OCI-LY7 (cell line): ENCODE data around the gene PGAP1. TPM values are rescaled to one million over a fixed set of nuclear protein-coding genes. Genes with fewer than 3 reads are reported as not detected.

Experiments used
- BruUV-seq: library from RNA; stranded (reverse); fragments of 400-500 nt; replicated peaks from 2 replicates; lab custom pipeline; 2021; lab: Mats Ljungman, UMichigan
- CTCF ChIA-PET: fragments of 300-600 bp; sonication (Branson Sonifier 250); formaldehyde crosslinking; loops from one replicate; lab custom pipeline; 2022; ENCODE audit warnings: antibody characterized with exemption; ENCODE audit not compliant: unreplicated experiment; lab: Charles Lee
- POLR2A ChIA-PET: fragments of 300-600 bp; sonication (Branson Sonifier 250); formaldehyde crosslinking; loops from one replicate; lab custom pipeline; 2022; ENCODE audit warnings: antibody characterized with exemption; lab: Charles Lee
- DNase-seq: peaks from one replicate; pipeline ENCODE4 v3.0.0-alpha.2; 2015; ENCODE audit warnings: low spot score
- H2AFZ ChIP-seq: fragments of 200-600 bp; sonication (generic), shearing (Covaris generic); 2 replicates; pipeline ENCODE4 v1.6.1; 2014; ENCODE audit warnings: mild to moderate bottlenecking, antibody characterized with exemption, low read length, moderate library complexity
- H3K27ac ChIP-seq: fragments of 200-600 bp; sonication (generic); 2 replicates; pipeline ENCODE4 v1.5.1; 2014; ENCODE audit warnings: mixed run types, low read depth, mild to moderate bottlenecking, moderate library complexity, low read length, inconsistent platforms; ENCODE audit not compliant: poor library complexity, severe bottlenecking
- H3K36me3 ChIP-seq: fragments of 200-600 bp; sonication (generic); 2 replicates; pipeline ENCODE4 v1.6.1; 2014; ENCODE audit warnings: mild to moderate bottlenecking, antibody characterized with exemption, low read length, moderate library complexity, mixed read lengths; ENCODE audit not compliant: insufficient read depth
- H3K4me1 ChIP-seq: fragments of 200-600 bp; sonication (generic); 2 replicates; pipeline ENCODE4 v1.5.1; 2014; ENCODE audit warnings: mild to moderate bottlenecking, low read length; ENCODE audit not compliant: insufficient read depth, poor library complexity, severe bottlenecking
- H3K4me2 ChIP-seq: fragments of 200-600 bp; sonication (generic); 2 replicates; pipeline ENCODE4 v1.6.1; 2014; ENCODE audit warnings: mild to moderate bottlenecking, low read length
- H3K4me3 ChIP-seq: fragments of 200-600 bp; sonication (generic); 2 replicates; pipeline ENCODE4 v1.5.1; 2014; ENCODE audit warnings: mild to moderate bottlenecking, low read depth, low read length; ENCODE audit not compliant: poor library complexity, severe bottlenecking
- H3K79me2 ChIP-seq: fragments of 200-600 bp; sonication (generic); 2 replicates; pipeline ENCODE4 v1.6.1; 2016; ENCODE audit warnings: low read depth, mild to moderate bottlenecking, low read length, moderate library complexity, mixed read lengths; ENCODE audit not compliant: insufficient read depth
- H3K9me2 ChIP-seq: fragments of 200-600 bp; sonication (generic); 2 replicates; pipeline ENCODE4 v1.6.1; 2016; ENCODE audit warnings: mild to moderate bottlenecking, low read length, mixed read lengths; ENCODE audit not compliant: insufficient read depth
- H3K9me3 ChIP-seq: fragments of 200-600 bp; sonication (generic); 2 replicates; pipeline ENCODE4 v1.6.1; 2014; ENCODE audit warnings: mild to moderate bottlenecking, mixed run types, low read length, mixed read lengths
- H4K20me1 ChIP-seq: fragments of 200-600 bp; sonication (generic); 2 replicates; pipeline ENCODE4 v1.6.1; 2014; ENCODE audit warnings: mild to moderate bottlenecking, antibody characterized with exemption, low read length, moderate library complexity, mixed read lengths; ENCODE audit not compliant: insufficient read depth
- CTCF ChIP-seq: fragments of 200-600 bp; sonication (generic); conservative IDR thresholded peaks from 2 replicates; pipeline ENCODE4 v1.5.1; 2014; ENCODE audit warnings: mild to moderate bottlenecking, antibody characterized with exemption, low read length, moderate library complexity, mixed read lengths
- EZH2phosphoT487 ChIP-seq: fragments of 200-600 bp; sonication (generic); IDR thresholded peaks from 2 replicates; pipeline ENCODE4 v1.6.1; 2018; ENCODE audit warnings: low read depth, borderline replicate concordance, mild to moderate bottlenecking, mixed run types, antibody characterized with exemption, low read length, moderate library complexity, mixed read lengths
- intact Hi-C: fragments of 100-400 bp; cut with micrococcal nuclease; formaldehyde crosslinking; loops from one replicate; pipeline ENCODE4 v1.10.0; 2022; ENCODE audit not compliant: unreplicated experiment
- total RNA-seq, 2 experiments: library from RNA; depleted of rRNA in 1 of 2; stranded (reverse); fragments of >200 nt in 1 of 2; shearing (Covaris generic) in 1 of 2; gene quantifications; 2 replicates each; pipeline ENCODE4 v1.2.3, GENCODE V29; 2014 to 2022

Gene PGAP1
- total RNA-seq, 2 experiments from 2014 or later, result 0.54 to 1.9 TPM

GRCh38 chr2:196798980-196799379 lies 127.5 kb downstream of the PGAP1 start:
- H3K4me3 ChIP-seq, result peak overlapping the region; percentile 90
- no peaks in the 10 kb centered on the region for H3K9me3 ChIP-seq
- peak overlapping the region; percentile 92 for H2AFZ ChIP-seq
- H3K27ac ChIP-seq, result peak overlapping the region; percentile 37
- peaks cover 4% of the 10 kb centered on the region; the same call in 1 of the 2 replicates for H4K20me1 ChIP-seq
- peaks cover 13% of the 10 kb centered on the region for H3K4me1 ChIP-seq
- peaks cover 20% of the 10 kb centered on the region for H3K79me2 ChIP-seq
- H3K36me3 ChIP-seq, result peaks cover 32% of the 10 kb centered on the region
- no peak for DNase-seq
- POLR2A ChIA-PET, result interaction anchor here (0.6 to 1.6 kb wide), 13 partner anchors 8 to 652 kb away, joined by 3 to 12 read pairs (median 3); partner anchors contain the start of gene C2orf66
- intact Hi-C loops, result loop anchor here (1.0 kb wide), 1 partner anchor 126 kb away; no protein-coding TSS in a partner anchor
- CTCF ChIA-PET, result interaction anchor here (0.7 to 1.2 kb wide), 4 partner anchors 9 to 122 kb away, joined by 3 to 4 read pairs (median 3); no protein-coding TSS in a partner anchor
- H3K4me2 ChIP-seq, result peak overlapping the region; percentile 83
- 0 out of 2 replicates have a peak, but pooled peaks cover 7% of the 10 kb centered on the region for H3K9me2 ChIP-seq
- no peak for TF ChIP-seq EZH2phosphoT487
- no peak for TF ChIP-seq CTCF
- BruUV-seq, result TSS peak; percentile 84

- H3K36me3 ChIP-seq, result peaks cover 93% of the 10 kb centered on the region
- H3K4me2 ChIP-seq, result no peak overlapping the region
- BruUV-seq, result no TSS peak
- intact Hi-C loops, result no loop called here
- DNase-seq, result no peak
- H4K20me1 ChIP-seq, result peaks cover 4% of the 10 kb centered on the region; the same call in 1 of the 2 replicates
- H3K27ac ChIP-seq, result no peak overlapping the region
- POLR2A ChIA-PET, result interaction anchor here (1.0 to 1.1 kb wide), 2 partner anchors 9 to 23 kb away, joined by 3 read pairs; no protein-coding TSS in a partner anchor
- H3K9me2 ChIP-seq, result no peaks in the 10 kb centered on the region
- H3K9me3 ChIP-seq, result no peaks in the 10 kb centered on the region
- H3K4me3 ChIP-seq, result no peak overlapping the region
- TF ChIP-seq CTCF (no peak), EZH2phosphoT487 (no peak)
- H2AFZ ChIP-seq, result no peak overlapping the region
- CTCF ChIA-PET, result no interaction called here
- peaks cover 5% of the 10 kb centered on the region for H3K79me2 ChIP-seq
- peaks cover 5% of the 10 kb centered on the region for H3K4me1 ChIP-seq
These were observed 133.6 kb downstream of the PGAP1 start for GRCh38 chr2:196792865-196793264.

GRCh38 chr2:196783431-196784094 lies 142.9 kb downstream of the PGAP1 start:
- no peaks in the 10 kb centered on the region for H3K9me3 ChIP-seq
- no peak overlapping the region for H3K27ac ChIP-seq
- no peak overlapping the region for H2AFZ ChIP-seq
- H3K4me1 ChIP-seq, result no peaks in the 10 kb centered on the region
- H3K4me2 ChIP-seq, result no peak overlapping the region
- H3K79me2 ChIP-seq, result no peaks in the 10 kb centered on the region
- no peak for DNase-seq
- H3K9me2 ChIP-seq, result no peaks in the 10 kb centered on the region
- no TSS peak for BruUV-seq
- no peaks in the 10 kb centered on the region for H4K20me1 ChIP-seq
- no peak for TF ChIP-seq EZH2phosphoT487
- TF ChIP-seq CTCF, result no peak
- H3K4me3 ChIP-seq, result no peak overlapping the region
- intact Hi-C loops, result no loop called here
- ChIA-PET CTCF (no interaction called here), POLR2A (interaction anchor here (0.5 to 1.3 kb wide), 3 partner anchors 8 to 55 kb away, joined by 3 read pairs; no protein-coding TSS in a partner anchor)
- peaks cover 96% of the 10 kb centered on the region for H3K36me3 ChIP-seq
